Muscle of back (tissue), 13 donors: ENCODE data around the gene CACTIN. TPM values are rescaled to one million over a fixed set of nuclear protein-coding genes. Genes with fewer than 3 reads are reported as not detected.
"Not testable (repeated sequence)": the region's sequence is repeated elsewhere in the genome, so short reads cannot be mapped to it uniquely, and the experiment has no call there.

ENCODE experiments used
- DNase-seq, 3 donors: peaks; one replicate each; pipeline versions ENCODE4 v3.0.0 to v3.0.0-alpha.2; 2013
- long read RNA-seq, 9 donors: transcript quantifications; one replicate each; lab custom pipeline, GENCODE V29; 2026
- polyA plus RNA-seq, 10 donors: library from polyadenylated mRNA; unstranded; fragments of 120-200 nt; gene quantifications; one replicate each; pipeline ENCODE4 v1.2.1, GENCODE V29; 2013; ENCODE audit not compliant: insufficient read length in 10 of 10

Gene CACTIN
- 10 to 100 TPM; 15.3 to 21.8 (median 17.1) TPM for polyA plus RNA-seq
- long read RNA-seq, donor 1, partial matches to known transcripts = 0 of 4 reads
- long read RNA-seq, donor 1, other reads (novel, unspliced or antisense) = 0 of 4 reads
- long read RNA-seq, donor 2 = 0 reads
- long read RNA-seq, donor 3 = 0 reads
- long read RNA-seq, donor 4, partial matches to known transcripts = 0 of 1 reads
- long read RNA-seq, donor 4, other reads (novel, unspliced or antisense) = 0 of 1 reads
- long read RNA-seq, donor 5, partial matches to known transcripts = 0 of 1 reads
- long read RNA-seq, donor 5, other reads (novel, unspliced or antisense) = 0 of 1 reads
- long read RNA-seq, donor 6 = 0 reads
- long read RNA-seq, donor 7, transcript CACTIN-209 (1 exons, 2,283 nt) = major isoform, 6 of 7 reads
- long read RNA-seq, donor 7, partial matches to known transcripts = 0 of 7 reads
- long read RNA-seq, donor 7, other reads (novel, unspliced or antisense) = 0 of 7 reads
- long read RNA-seq, donor 8, partial matches to known transcripts = 0 of 3 reads
- long read RNA-seq, donor 8, other reads (novel, unspliced or antisense) = 0 of 3 reads
- long read RNA-seq, donor 9 = 0 reads

DNA sequence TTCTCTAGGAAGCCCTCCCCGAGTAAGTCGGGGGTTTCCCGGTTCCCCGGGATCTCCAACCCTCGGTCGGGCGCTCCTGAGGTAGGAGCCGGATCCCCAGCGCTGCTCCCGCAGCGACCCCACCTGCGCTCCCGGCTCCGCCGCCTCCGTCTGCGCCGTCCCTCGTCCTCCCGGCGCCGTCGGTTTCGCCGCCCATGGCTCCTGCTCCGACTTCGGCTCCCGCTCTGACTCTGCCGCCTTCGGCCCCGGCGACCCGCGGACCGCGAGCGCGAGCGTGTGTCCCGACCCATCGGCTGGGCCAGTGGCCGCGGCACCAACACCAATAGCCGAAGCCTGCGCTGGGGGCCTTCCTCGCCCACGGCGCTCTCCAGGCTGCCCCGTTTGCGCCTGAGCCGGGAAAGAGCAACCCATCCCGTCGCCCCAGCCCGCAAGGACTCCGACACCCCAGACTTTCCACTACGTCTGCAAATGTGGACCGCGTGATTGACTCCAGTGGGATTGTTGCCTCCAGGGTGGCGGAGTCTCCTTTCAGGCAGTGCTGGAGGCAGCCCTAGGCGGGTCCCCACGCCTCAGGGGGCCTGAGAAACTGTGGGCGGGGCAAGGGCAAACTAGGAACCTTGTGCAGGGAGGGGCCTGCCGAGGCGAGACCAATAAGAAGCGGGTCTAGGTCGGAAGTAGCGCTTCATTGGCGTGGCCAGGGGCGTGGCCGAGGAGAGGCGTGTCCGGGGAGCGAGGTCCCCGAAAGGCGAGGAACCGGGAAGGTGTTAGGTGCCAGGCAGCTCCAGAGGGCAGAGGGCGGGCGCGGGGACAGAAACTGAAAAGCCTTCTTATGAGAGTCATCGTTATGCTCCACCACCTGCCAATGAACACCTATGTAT, at the start of gene CACTIN:
Gene CACTIN, minus strand, starts transcription at position 318 of the 878 bp plus-strand sequence. Its CDS starts 28 bp downstream, at position 290.
- DNase-seq = peak; percentile 97 to 99 (median 99)

DNA sequence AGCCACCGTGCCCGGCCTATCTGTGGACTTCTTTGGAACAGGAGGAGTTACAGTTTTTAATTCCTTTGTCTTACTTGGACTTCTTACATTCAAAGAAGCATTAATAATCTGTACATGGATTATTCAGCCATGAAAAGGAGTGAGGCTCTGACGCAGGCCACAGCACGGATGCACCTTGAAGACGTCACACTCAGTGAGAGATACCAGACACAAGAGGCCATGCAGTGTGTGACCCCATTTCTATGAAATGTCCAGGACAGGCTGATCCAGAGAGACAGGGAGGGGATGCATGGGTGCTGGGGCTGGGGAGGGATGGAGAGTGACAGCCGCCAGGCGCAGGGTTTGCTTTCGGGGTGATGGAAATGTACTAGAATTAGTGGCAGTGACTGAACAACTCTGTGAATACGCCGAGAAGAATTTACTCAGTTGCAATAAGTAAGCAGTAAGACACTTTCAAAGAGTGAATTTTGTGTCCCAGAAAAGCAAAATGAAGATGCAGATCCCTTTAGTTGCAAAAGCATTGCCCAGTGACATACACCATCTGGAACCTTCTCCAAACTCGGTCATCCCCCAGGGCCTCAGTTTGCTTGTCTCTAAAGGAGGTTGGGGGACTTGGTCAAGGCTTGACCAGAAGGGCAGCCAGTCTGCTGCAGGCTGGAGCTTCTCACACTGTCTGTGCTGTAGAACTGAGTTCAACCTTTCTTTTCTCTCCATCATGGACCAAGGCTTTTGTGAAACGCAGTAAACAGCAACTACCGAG, 48.4 kb upstream of the CACTIN start:
- DNase-seq = no peak

DNA sequence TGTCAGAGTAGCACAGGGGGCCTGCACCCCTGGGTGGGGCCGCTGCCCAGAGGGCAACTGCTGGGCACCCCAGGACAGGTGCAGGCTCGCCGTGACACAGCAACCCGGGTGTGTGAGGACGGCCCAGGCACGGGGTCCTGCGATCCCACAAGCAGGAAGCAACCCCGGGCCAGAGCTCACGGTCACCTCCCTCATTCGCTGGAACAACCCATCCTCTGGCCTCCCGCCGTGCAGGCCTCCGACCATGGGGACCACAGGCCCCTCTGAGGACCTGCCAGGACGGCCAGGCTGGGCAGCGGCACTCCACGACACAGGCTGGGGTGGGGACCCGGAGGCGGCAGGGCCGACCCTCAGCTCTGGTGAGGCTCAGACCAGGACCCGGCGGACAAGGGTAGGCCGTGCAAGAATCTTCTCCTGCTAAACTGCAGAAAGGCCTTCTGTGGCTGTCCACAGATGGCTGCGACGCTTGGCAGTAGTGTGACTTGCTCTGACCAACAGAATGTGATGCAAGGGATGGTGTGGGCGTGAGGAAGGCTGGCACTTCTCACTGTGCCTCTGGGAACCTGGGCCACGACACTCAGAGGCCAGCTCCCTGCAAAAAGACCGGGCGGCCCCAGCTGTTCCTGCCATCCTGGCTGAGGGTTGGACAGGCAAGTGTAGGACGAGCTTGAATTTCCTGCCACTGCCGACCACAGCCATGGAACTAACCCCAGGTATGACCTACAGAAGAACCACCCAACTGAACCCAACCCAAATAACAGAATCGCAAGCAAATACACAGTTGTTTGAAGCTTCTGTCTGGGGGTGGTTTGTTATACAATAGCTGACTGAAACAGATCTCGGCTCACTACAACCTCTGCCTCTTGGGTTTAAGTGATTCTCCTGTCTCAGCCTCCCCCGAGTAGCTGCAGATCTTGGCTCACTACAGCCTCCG, 47.2 kb upstream of the CACTIN start:
- DNase-seq = no peak

DNA sequence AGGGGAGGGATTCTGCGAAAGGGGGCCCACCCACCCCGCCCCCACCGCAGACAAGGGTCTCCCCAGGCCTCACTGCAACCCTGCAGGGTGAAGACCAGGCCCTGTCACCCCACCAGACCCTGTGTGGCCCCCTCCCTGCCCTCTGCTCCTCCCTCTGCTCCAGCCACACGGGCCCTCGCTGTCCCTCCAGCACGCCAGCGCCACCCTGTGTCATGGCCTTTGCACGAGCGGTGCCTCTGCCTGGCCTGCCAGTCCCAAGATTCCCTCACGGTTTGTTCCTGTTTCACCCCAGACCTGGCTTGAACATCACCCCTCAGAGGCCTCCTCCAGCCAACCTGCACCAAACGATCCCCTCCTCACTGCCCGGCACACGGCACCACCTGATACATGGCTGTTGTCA, 46.4 kb upstream of the CACTIN start:
- DNase-seq = no peak

DNA sequence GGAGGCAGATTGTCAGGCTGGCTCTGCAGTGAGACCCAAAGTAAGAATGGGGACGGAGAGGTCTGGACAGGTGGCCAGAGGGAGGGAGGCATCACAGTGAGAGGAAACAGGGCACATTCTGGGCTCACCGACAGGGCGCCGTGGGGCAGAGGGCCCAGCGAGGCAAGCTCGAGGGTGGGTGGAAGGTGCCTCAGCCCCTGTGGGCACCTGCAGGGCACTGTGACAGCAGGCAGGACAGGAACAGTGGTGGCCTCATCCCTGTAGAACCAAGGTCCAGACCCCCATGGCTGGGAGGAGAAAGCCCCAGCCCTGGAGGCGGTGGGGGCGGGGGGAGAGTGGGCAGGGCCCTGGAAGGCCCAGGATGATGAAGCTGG, 46.0 kb upstream of the CACTIN start:
- no peak for DNase-seq

DNA sequence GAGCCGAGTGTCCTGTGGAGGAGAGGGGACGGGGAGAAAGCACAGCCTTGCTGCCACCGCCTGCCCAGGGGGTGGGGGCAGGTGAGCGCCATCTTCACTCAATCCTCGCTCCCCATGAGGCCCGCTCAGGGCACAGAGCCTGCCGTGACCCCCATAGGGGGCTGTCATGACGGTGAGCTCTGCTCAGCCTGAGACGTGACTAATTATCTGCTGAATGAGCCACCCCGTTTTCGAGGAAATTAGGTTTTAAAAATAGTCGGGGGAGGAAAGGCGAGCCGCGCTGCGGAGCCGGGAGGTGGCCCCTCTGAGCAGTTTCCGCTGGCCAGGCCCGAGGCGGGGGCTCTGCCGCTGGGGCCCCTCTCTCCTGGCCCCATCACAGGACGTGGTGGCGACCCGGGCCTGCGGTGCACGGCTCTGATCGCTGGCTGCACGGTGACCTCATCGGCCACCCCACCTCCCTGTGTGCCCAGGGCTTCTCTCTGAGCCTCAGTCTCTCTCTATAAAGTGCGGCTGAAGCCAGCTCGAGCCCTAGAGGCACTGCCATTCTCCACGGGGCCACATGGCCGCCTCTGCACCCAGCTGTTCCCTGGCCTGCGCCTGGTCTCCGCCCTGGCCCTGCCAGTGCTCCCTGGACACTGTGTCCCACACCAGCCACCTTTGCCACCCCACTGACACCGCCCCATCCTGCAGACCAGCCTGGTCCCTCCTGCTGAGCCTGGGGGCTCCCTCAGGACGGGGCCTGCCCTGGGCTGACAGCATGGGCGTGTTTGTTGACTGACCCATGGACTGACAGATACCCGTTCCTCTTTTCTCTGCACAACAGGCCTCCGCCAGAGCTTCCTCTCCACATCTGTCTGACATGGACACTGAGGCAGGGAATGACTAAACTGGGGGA, 45.3 kb upstream of the CACTIN start:
- DNase-seq = peak in 1 of 3 donors; percentile 70

DNA sequence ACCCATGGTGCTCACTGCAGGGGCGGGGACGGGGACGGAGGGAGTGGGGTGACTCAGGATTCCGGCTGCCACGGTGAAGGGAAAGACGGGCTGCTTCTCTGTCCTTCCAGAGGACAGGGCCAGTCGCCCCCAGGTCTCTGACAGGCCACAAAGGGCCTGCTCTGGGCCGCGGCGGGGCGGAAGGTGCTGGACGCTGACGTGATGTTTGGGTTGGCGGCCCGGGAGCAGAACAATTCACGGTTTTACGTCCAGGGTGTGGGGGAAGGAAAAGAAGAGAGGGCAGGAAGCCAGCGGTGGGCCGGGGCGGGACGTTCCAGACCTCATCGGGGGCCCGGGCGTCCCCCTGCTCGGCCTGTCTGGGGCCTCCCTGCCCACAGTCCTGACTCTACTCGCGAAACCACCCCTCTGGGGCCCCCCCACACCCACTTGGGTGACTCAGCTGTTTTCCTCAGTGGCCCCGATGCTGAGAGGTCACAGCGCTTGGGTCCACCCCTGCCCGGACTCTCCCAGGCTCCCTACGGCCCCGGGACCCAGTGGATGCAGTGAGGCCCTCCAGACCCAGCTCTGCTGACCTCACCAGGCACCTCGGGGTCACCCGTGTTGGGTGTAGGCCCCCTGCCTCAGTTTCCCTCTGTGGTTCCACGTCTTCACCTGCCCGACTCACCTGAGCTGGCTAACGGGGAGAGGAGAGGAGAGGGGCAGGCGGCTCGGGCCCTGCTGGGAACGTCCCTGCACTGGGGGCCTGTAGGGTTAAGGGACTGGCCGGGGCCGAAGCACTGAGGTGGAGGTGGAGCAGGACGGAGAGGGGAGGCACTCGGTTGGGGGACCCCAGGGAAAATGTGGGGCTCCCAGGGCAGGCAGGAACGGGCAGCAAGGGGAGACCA, 44.4 kb upstream of the CACTIN start:
- DNase-seq = peak; percentile 38 to 90 (median 79)

DNA sequence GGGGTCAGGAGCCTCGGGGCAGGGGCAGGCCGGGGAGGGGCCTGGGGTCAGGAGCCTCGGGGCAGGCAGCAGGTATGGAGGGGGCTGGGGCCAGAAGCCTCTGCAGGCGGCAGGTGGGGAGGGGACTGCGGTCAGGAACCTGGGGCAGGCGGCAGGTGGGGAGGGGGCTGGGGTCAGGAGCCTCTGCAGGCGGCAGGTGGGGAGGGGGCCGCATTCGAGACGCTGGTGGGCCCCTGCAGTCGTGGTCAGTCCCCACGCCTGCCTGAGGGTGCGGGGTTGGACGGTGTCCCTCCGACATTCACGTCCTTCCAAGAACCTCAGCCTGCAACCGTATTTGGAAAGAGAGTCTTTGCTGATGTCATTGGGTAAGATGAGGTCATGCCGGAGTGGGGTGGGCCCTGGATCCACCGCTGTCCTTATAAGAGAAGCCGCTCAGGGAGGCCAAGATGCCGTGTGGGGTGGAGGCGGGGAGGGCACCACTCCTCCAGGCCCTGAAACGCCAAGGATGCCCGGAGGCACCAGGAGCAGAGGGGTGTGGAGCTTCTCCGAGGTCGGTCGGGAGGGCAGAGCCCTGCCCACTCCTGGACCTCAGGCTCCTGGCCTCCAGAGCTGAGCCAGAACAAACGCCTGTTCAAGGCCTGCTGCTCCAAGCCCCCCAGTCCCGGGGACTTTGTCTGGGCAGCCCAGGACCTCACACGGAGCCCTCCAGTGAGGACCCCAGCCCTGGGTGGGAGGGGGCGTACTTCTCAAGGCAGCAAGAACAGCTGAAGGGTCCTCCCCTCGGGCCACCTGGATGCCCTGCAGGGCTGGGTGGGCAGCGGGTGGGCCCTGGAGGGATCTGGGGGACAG, 43.6 kb upstream of the CACTIN start:
- peak; percentile 67 to 92 (median 86) for DNase-seq

DNA sequence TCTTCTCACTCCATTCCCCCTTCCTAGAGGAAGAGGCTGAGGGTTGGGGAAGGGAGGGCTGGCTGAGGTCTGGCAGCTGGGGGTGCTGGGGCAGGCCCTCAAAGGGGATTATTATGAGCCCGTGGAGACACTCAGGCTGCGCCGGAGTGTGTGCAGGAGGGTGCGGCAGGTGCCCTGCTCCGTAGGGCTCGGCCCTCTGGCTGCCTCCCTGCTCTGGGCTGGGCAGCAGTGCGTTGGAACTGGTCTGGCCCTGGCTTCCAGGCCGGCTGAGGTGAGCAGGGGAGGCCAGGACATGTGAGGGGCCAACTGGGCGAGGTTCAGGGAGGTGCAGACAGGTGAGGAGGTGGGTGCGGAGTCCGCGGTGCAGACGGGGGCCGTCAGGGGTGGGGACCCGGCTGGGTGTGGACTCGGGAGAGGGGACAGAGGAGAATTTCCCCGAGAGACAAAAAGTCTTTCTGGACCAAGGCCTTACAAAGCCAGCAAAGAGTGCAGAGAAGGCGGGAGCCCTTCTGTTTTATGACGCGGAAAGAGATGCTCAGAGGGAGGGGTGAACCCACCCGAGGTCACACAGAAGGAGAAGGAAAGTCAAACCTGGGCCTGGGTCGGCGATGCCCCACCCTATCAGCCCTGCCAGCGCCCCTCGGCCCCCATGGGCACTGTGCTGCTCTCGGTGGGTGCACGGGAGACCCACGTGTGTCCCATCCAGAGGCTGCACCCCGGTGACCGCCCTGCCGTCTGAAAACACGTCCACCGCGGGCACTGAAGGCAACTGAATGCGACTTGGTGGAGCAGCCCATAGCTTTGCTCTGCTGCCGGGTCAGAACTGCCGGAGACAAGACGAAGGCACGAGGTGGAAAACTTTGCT, 42.7 kb upstream of the CACTIN start:
- no peak for DNase-seq

DNA sequence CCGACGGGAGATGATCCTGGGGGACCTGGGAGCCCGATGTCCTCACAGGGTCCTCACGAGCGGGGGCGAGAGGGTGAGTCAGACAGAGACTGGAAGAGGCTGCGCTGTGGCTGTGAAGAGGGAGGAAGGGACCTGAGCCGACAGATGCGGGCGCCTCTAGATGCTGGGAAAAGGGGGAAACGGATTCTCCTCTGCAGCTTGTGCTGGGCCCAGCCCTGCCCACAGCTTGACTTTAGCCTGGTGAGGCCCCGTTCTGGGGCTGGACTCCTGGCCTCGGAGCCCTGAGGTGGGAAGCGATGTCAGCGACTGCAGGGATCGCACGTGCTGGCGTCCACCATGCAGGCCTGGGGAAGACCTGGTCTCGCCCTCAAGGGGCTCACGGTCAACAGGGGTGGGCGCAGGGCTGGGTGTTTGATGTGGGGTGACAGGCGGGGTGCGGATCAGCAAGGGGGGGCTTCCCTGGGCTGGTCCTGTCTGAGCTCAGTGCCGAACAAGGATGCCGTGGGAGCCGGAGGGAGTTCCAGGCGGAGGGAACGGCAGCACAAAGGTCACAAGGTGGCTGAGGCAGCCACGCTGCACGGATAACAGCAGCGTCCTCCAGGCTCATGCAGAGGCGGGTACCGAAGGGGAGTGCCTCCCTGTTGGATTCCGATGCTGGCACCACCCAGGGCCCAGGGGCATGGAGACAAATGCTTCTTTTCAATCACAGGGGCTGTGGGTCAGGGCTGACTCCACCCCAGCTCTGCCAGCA, 41.9 kb upstream of the CACTIN start:
- DNase-seq = peak in 1 of 3 donors; percentile 70

DNA sequence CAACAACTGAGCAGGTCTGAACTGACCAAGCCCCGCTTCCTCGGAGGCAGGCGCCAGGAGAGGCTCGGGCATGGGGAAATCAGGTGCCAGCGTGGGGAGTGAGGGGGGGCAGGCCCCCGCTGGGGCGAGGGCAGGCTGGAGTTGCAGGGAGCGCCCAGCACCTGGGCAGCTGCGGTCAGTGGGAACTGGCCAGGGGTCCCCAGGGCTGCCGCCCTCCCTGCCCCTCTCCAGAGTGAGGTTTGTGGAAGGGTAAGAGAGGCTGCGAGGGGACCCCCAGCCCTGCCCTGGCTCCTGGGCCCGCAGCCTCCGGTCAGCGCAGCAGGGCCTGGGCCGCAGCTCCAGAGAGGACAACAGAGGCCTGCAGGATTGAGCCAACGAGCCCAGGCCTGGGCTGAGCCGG, 41.2 kb upstream of the CACTIN start:
- DNase-seq = no peak

DNA sequence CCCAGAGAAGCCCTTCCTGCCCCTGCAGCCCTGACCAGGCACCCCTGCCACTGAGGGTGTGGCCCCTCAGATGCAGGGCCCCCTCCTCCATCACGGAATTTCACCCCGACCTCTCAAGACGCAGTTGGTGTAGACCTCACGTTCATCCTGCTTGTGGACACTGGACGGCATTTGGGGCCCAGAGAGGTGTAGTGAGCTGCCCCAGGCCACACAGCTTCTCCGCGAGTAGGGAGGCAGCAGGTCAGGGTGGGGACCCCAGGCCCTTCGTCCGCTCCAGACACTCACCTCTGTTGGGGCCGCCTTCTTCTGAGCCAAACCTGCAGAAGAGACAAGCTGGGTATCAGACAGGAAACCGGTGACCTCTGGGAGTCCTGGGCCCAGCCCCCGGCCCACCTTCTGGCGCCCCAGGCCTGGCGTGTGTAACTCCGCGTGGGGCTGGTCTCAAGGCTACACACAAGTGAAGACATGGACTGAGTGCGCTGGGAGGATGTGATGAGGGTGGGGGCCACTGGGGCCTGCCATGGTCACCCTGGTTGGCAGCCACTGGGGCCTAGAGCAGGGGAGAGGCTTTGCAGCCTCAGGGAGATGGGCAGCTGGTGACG, 40.5 kb upstream of the CACTIN start:
- DNase-seq = no peak

DNA sequence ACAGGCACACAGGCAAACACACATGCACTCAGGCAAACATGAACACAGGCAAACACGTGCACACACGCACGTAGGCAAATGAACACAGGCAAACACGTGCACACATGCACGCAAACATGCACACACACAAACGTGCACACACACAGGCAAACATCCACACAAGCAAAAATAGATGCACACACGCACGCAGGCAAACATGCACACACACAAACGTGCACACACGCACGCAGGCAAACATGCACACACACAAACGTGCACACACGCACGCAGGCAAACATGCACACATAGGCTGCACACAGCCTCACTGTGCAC, 39.9 kb upstream of the CACTIN start:
- DNase-seq = not testable (repeated sequence)

DNA sequence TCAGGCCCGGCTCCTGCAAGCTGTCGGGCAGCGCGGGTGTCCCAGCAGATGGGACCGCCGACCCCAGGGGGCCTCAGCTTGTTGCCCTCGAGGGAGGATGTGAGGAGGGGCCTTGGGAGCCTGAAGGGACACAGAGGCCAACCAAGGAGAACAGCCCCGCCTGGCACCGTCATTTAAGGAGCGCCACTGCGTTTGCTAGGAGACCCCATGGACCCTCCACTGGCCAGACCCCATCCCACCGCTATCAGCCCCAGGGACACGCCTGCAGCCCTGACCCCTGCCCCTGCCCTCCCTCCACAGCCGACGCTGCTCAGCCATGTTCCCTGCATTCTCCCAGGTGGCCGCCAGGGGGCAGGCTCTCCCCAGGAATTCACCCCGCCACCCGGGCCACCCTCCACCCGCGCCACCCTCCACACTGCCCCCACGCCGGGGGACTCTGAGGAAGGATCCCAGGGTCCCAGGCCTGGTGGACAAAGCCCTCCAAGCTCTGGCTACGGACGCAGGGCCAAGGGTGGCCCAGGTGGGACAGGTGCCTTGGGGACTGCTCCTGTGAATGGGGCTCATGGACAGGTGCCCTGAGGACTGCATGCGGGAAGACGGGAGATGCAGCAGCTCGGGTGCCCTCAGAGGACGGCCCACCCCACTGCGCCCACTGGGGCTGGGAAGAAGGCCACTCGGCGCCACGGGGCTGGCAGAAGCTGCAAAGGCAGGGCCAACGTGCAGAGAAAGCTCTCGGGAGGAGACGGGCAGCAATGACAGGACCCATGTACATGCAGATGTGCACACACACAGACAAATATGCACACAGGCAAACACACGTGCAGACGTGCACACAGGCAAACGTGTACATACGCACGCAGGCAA, 39.3 kb upstream of the CACTIN start:
- peak in 1 of 3 donors; percentile 75 for DNase-seq
